GM12878 (cell line): ENCODE data around the gene CEBPB. TPM values are rescaled to one million over a fixed set of nuclear protein-coding genes. Genes with fewer than 3 reads are reported as not detected.
A peak's percentile ranks its signal among the peaks of the same experiment; 100 is the strongest.

Experiments used
- ATAC-seq: fragments of 200-7000 bp; cut with Tn5 transposase; 3 replicates; pipeline ENCODE4 v1.9.1; 2020; ENCODE audit warnings: mild to moderate bottlenecking, moderate library complexity
- BruUV-seq: library from RNA; stranded (reverse); fragments of 400-500 nt; replicated peaks from 2 replicates; lab custom pipeline; 2021; lab: Mats Ljungman, UMichigan
- CTCF ChIA-PET: fragments of 300-600 bp; sonication (Branson Sonifier 250); formaldehyde crosslinking; extraction: SDS; loops from one replicate; lab custom pipeline; 2021; ENCODE audit warnings: inconsistent platforms; lab: Yijun Ruan, JAX
- POLR2A ChIA-PET: fragments of 350-600 bp; formaldehyde crosslinking; extraction: SDS; loops from one replicate; lab custom pipeline; 2021; ENCODE audit warnings: inconsistent platforms; lab: Charles Lee
- RAD21 ChIA-PET: fragments of 300-600 bp; sonication (Branson Sonifier 250); formaldehyde crosslinking; loops from one replicate; lab custom pipeline; 2023; ENCODE audit warnings: antibody characterized with exemption; ENCODE audit not compliant: unreplicated experiment; lab: Charles Lee
- SMC1A ChIA-PET: fragments of 300-600 bp; sonication (Branson Sonifier 250); formaldehyde crosslinking; loops from one replicate; lab custom pipeline; 2023; ENCODE audit not compliant: unreplicated experiment, uncharacterized antibody; lab: Charles Lee
- DNase-seq: peaks from one replicate; pipeline ENCODE4 v3.0.0-alpha.2; 2011; ENCODE audit warnings: low read depth, low spot score
- FAIRE-seq: peaks from 3 replicates; lab custom pipeline; 2011; peaks lifted over from hg19 to GRCh38; lab: Jason Lieb, UNC
- H2AFZ ChIP-seq: 2 replicates; pipeline ENCODE4 v1.6.0; 2011; ENCODE audit warnings: low read depth, low read length, control low read depth; ENCODE audit not compliant: control insufficient read depth
- H3K27ac ChIP-seq: 2 replicates; pipeline ENCODE4 v1.5.1; 2011; ENCODE audit warnings: control low read depth; ENCODE audit not compliant: control insufficient read depth, insufficient read depth
- H3K27me3 ChIP-seq, 2 experiments: replicated peaks in 1 of 2; 2 replicates each; pipeline versions ENCODE4 v1.6.0 to v1.6.1; 2011; ENCODE audit warnings: low read length in 1 of 2; ENCODE audit not compliant: control insufficient read depth in 2 of 2, insufficient read depth in 2 of 2
- H3K36me3 ChIP-seq, 2 experiments: 2 replicates each; pipeline ENCODE4 v1.5.1; 2011; ENCODE audit warnings: low read length in 1 of 2; ENCODE audit not compliant: control insufficient read depth in 2 of 2, insufficient read depth in 2 of 2
- H3K4me1 ChIP-seq: 2 replicates; pipeline ENCODE4 v1.6.1; 2011; ENCODE audit warnings: mild to moderate bottlenecking, low read length, moderate library complexity, mixed read lengths; ENCODE audit not compliant: control insufficient read depth, insufficient read depth
- H3K4me2 ChIP-seq: 2 replicates; pipeline ENCODE4 v1.6.0; 2011; ENCODE audit warnings: control low read depth; ENCODE audit not compliant: control insufficient read depth, insufficient read depth
- H3K4me3 ChIP-seq: fragments of 200-600 bp; sonication (generic); 2 replicates; pipeline ENCODE4 v1.5.1; 2016
- H3K79me2 ChIP-seq: 2 replicates; pipeline ENCODE4 v1.6.0; 2011; ENCODE audit warnings: low read length; ENCODE audit not compliant: control insufficient read depth, insufficient read depth
- H3K9ac ChIP-seq: 2 replicates; pipeline ENCODE4 v1.8.0; 2011; ENCODE audit warnings: low read length, control low read depth, mixed read lengths; ENCODE audit not compliant: control insufficient read depth, insufficient read depth
- H3K9me3 ChIP-seq: replicated peaks from 3 replicates; pipeline ENCODE4 v1.5.1; 2011; ENCODE audit warnings: mild to moderate bottlenecking, low read length; ENCODE audit not compliant: control insufficient read depth, insufficient read depth
- H4K20me1 ChIP-seq: 2 replicates; pipeline ENCODE4 v1.6.0; 2011; ENCODE audit not compliant: control insufficient read depth, insufficient read depth
- RUNX3 ChIP-seq: IDR thresholded peaks from 2 replicates; pipeline ENCODE4 v1.6.1; 2012; ENCODE audit warnings: low read length, inconsistent platforms
- ZBTB40 ChIP-seq: fragments of 450-650 bp; IDR thresholded peaks from 2 replicates; pipeline ENCODE4 v1.6.1; 2016; ENCODE audit warnings: mild to moderate bottlenecking, moderate library complexity, borderline replicate concordance
- WGBS: methylation state at CpG from one replicate; pipeline ENCODE4 v1.1.6; 2016; ENCODE audit warnings: low lambda C conversion rate; ENCODE audit not compliant: insufficient replicate concordance, insufficient coverage; ENCODE audit errors: missing lambda C conversion rate; 5-methylcytosine and 5-hydroxymethylcytosine counted together
- in situ Hi-C: fragments of 300-500 bp; cut with MboI; formaldehyde crosslinking; loops from 9 replicates; pipeline ENCODE4 v1.14.3; 2018; ENCODE audit warnings: mixed read lengths
- intact Hi-C: fragments of 100-400 bp; cut with micrococcal nuclease; formaldehyde crosslinking; loops from one replicate; pipeline ENCODE4 v1.14.2; 2022; ENCODE audit not compliant: unreplicated experiment
- polyA plus RNA-seq, 11 experiments: library from polyadenylated mRNA; depleted of rRNA in 4 of 11; unstranded in 6 of 11; stranded (reverse) in 5 of 11; fragments of >200 nt; fragmentation: Nextera tagmentation in 4 of 11; fragmentation: Illumina TruSeq in 1 of 11; extraction: Ambion mirVana in 4 of 11; extraction: Trizol in 1 of 11; gene quantifications; 1 replicate in 1 of 11; 2 replicates in 10 of 11; pipeline versions ENCODE4 v1.2.1 to v1.2.3, GENCODE V29; 2011 to 2016; ENCODE audit warnings: inconsistent platforms in 2 of 11, missing spikeins in 2 of 11, low read depth in 1 of 11
- total RNA-seq, 4 experiments: library from RNA; depleted of rRNA in 3 of 4; stranded (reverse); fragments of >200 nt in 3 of 4; fragmentation: Illumina TruSeq in 1 of 4; extraction: Trizol in 1 of 4; gene quantifications; 2 replicates each; pipeline versions ENCODE4 v1.2.1 to v1.2.3, GENCODE V29; 2013 to 2021

The CEBPB gene
- total and polyA plus RNA-seq, 10 of the 15 experiments (the other 5 are each of a cell fraction or from before 2014, with no cell fraction given) = 0.18 to 8.8 (median 1.6) TPM

GRCh38 chr20:50153153-50153499, 37.5 kb upstream of the CEBPB start:
- in situ Hi-C loops (no loop called here), intact Hi-C loops (loop anchor here (5.0 kb wide), 1 partner anchor 41 kb away; the partner anchor contains the start of gene UBE2V1)
- FAIRE-seq (no peak), ATAC-seq (peak; percentile 2; the same call in 2 of the 3 replicates)
- ChIA-PET RAD21 (interaction anchor here (0.9 to 3.6 kb wide), 11 partner anchors 13 to 174 kb away, joined by 3 to 19 read pairs (median 9); no protein-coding TSS in a partner anchor), POLR2A (interaction anchor here (0.6 to 3.3 kb wide), 10 partner anchors 9 to 805 kb away, joined by 3 to 34 read pairs (median 4); partner anchors contain the start of genes DPM1 and UBE2V1), CTCF (interaction anchor here (0.9 to 5.5 kb wide), 14 partner anchors 9 to 176 kb away, joined by 3 to 49 read pairs (median 8); no protein-coding TSS in a partner anchor), SMC1A (interaction anchor here (0.9 to 3.6 kb wide), 10 partner anchors 9 to 68 kb away, joined by 3 to 28 read pairs (median 4); no protein-coding TSS in a partner anchor)
- peak overlapping the region; percentile 95 for H3K9ac ChIP-seq
- H3K4me3 ChIP-seq = peak overlapping the region; percentile 98
- peaks cover 41% of the 10 kb centered on the region for H3K79me2 ChIP-seq
- H3K4me1 ChIP-seq = peaks cover 8% of the 10 kb centered on the region
- peaks cover 0 to 3% of the 10 kb centered on the region in 2 experiments; a peak in 1 of 4 replicates for H3K36me3 ChIP-seq
- peak overlapping the region; percentile 75 for H3K27ac ChIP-seq
- H2AFZ ChIP-seq = peak overlapping the region; percentile 62
- no peaks in the 10 kb centered on the region for H3K9me3 ChIP-seq
- TF ChIP-seq RUNX3 (peak; percentile 65; the same call in 1 of the 2 replicates), ZBTB40 (no peak)
- TF ChIP-seq, all 136 proteins: peak for 1
- no TSS peak for BruUV-seq
- DNase-seq = no peak
- no peaks in the 10 kb centered on the region for H3K27me3 ChIP-seq
- WGBS = 2% methylated on average over 18 of the region's 18 CpGs
- H4K20me1 ChIP-seq = no peaks in the 10 kb centered on the region
- peak overlapping the region; percentile 93 for H3K4me2 ChIP-seq
